HG03520 (cell line): ENCODE results near the gene KLC1.

Experiments
- ATAC-seq: cut with Tn5 transposase; IDR thresholded peaks from one replicate; pipeline ENCODE4 v1.9.1; 2021; ENCODE audit warnings: mild to moderate bottlenecking, moderate library complexity; ENCODE audit not compliant: unreplicated experiment

KLC1 gene

GRCh38 chr14:103715052-103716000 is 86.3 kb downstream of the KLC1 start, which contains the start of the genes XRCC3 and ZFYVE21:
Gene XRCC3, minus strand, starts transcription at chr14:103715451. Its CDS starts 4,364 bp downstream, at chr14:103711087.
Gene ZFYVE21, plus strand, starts transcription at chr14:103715810. Its CDS starts 32 bp downstream, at chr14:103715842.
- peak; percentile 91 for ATAC-seq

- no peak for ATAC-seq
Measured at GRCh38 chr14:103716091-103716801, 87.2 kb downstream of the KLC1 start.

GRCh38 chr14:103716899-103717411 is 87.9 kb downstream of the KLC1 start:
- no peak for ATAC-seq

GRCh38 chr14:103718572-103718971 is 89.6 kb downstream of the KLC1 start:
- no peak for ATAC-seq

- ATAC-seq: no peak
Measured at GRCh38 chr14:103719751-103720150, 90.7 kb downstream of the KLC1 start.

- ATAC-seq: no peak
Measured at GRCh38 chr14:103721334-103722120, 92.5 kb downstream of the KLC1 start.

- no peak for ATAC-seq
Measured at GRCh38 chr14:103723748-103724081, 94.7 kb downstream of the KLC1 start.

- ATAC-seq: no peak
Measured at GRCh38 chr14:103724116-103724515, 95.1 kb downstream of the KLC1 start.

- ATAC-seq: no peak
Measured at GRCh38 chr14:103725001-103725682, 96.1 kb downstream of the KLC1 start.

GRCh38 chr14:103725739-103726395 is 96.9 kb downstream of the KLC1 start:
- no peak for ATAC-seq

GRCh38 chr14:103726474-103726873 is 97.5 kb downstream of the KLC1 start:
- ATAC-seq: no peak

GRCh38 chr14:103727313-103727980 is 98.4 kb downstream of the KLC1 start:
- no peak for ATAC-seq

- ATAC-seq: no peak
Measured at GRCh38 chr14:103728141-103728540, 99.1 kb downstream of the KLC1 start.

GRCh38 chr14:103728721-103729120 is 99.7 kb downstream of the KLC1 start:
- ATAC-seq: no peak

GRCh38 chr14:103729496-103730448 is 100.8 kb downstream of the KLC1 start:
- ATAC-seq: no peak

GRCh38 chr14:103730490-103731035 is 101.6 kb downstream of the KLC1 start:
- no peak for ATAC-seq

- ATAC-seq: no peak
Measured at GRCh38 chr14:103731481-103731880, 102.5 kb downstream of the KLC1 start.
